ENCODE results near the gene GJB5.

Gene GJB5

DNA sequence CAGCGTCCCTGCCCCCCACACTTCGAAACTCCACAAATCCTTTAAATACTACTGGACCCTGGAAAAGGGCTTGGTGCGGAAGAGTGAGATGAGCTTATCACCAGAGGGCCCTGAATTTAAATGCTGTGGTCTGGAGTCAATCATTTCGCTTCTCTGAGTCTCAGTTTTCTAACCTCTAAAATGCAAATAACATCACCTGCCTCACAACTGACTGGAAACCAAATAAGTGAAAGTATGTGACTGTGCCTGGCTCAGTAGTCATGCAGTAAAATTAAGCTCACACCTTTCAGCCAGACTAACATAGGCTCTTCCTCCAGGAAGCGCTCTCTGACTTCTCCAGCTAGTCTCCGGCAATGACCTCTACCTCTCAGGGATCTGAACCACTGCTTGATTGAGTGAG lies 42.1 kb downstream of the GJB5 start:
- DNase-seq = no peak

DNA sequence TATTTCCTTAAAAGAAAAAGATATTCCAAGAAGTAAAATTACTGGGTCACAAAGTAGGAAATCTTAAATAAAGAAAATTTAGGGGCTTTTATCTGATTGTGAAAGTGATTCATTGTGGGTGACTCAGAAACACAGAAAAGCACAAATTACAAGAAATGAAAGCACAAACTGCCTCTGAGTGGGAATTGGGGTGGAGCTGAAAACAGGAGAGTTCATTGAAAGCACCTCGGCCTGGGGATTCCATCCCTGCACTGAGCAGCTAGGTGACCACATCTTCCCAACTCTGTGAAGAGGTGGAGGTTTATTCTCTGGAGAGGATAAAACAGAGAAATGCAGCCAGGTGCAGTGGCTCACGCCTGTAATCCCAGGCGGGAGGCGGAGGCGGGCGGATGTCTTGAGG lies 45.4 kb downstream of the GJB5 start:
- DNase-seq = no peak

DNA sequence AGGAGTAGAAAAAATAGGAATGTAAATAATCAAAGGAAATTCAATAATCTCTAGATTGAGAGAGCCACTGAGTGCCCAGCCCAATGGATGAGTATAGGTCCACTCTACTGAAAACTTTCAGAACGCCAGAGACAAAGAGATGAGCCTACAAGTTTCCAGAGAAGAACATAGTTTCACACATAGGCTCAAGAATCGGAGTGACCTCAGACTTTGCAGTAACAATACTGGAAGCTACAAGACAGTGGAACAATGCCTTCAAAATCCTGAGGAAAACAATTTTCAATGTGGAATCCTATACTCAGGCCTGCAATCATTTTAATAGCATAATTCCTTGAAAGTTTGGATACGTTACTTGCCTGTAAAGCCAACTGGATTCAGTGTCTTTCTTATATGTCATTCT lies 48.9 kb downstream of the GJB5 start:
- no peak for DNase-seq

DNA sequence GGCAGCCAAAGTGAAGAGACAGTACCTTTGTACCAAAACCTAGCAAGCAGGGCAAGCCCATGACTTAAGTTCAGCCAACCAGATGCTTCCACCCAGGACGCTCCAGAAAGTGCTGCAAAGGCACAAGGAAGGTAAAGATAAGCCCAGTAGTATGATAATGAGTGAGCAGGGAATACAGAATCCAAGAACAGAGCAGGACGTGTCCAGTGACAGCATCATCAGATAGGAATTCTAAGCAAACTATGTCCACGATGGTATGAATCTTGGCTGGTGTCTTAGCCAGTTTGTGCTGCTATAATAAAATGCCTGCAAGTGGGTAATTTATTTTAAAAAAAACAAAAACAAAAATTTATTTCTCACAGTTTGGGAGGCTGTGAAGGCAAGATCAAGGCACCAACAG lies 51.5 kb downstream of the GJB5 start:
- no peak for DNase-seq
